HCT116 (cell line): ENCODE measurements around the gene THSD7A. TPM values are rescaled to one million over a fixed set of nuclear protein-coding genes. Genes with fewer than 3 reads are reported as not detected.

Source experiments
- ATAC-seq: fragments of 200-7000 bp; cut with Tn5 transposase; 2 replicates; pipeline ENCODE4 v1.9.1; 2020; ENCODE audit warnings: mild to moderate bottlenecking, moderate library complexity
- BruUV-seq: library from RNA; stranded (reverse); fragments of 400-500 nt; replicated peaks from 2 replicates; lab custom pipeline; 2021; lab: Mats Ljungman, UMichigan
- CTCF ChIA-PET: fragments of 300-600 bp; sonication (Branson Sonifier 250); formaldehyde crosslinking; loops from one replicate; lab custom pipeline; 2021; ENCODE audit warnings: antibody characterized with exemption; lab: Charles Lee
- POLR2A ChIA-PET: fragments of 300-600, 350-600 bp; sonication (Branson Sonifier 250); formaldehyde crosslinking; loops from one replicate; lab custom pipeline; 2021; ENCODE audit warnings: antibody characterized with exemption; lab: Charles Lee
- RAD21 ChIA-PET, 2 experiments: fragments of 300-600 bp; sonication (Branson Sonifier 250); formaldehyde crosslinking; loops; one replicate each; lab custom pipeline; 2023; ENCODE audit warnings: low total read pairs in 2 of 2; ENCODE audit not compliant: uncharacterized antibody in 2 of 2, unreplicated experiment in 2 of 2, low non-redundant PET in 1 of 2; lab: Charles Lee
- DNase-seq: peaks from one replicate; pipeline ENCODE4 v3.0.0-alpha.2; 2010; ENCODE audit warnings: low read depth, low spot score
- H2AFZ ChIP-seq: fragments of 200-600 bp; shearing (Covaris generic), sonication (generic); 2 replicates; pipeline ENCODE4 v1.6.1; 2017; ENCODE audit warnings: low read depth, mixed run types, mixed read lengths, antibody characterized with exemption, low read length; ENCODE audit not compliant: poor library complexity, severe bottlenecking
- H3K27ac ChIP-seq: 2 replicates; pipeline ENCODE4 v1.5.1; 2012; ENCODE audit warnings: low read depth, low read length
- H3K27me3 ChIP-seq: fragments of 200-600 bp; sonication (generic); 2 replicates; pipeline ENCODE4 v1.6.1; 2016; ENCODE audit warnings: mixed run types, low read length, mixed read lengths; ENCODE audit not compliant: insufficient read depth
- H3K36me3 ChIP-seq, 2 experiments: fragments of 200-500 bp in 1 of 2; fragments of 200-600 bp in 1 of 2; sonication (Bioruptor generic) in 1 of 2; sonication (generic) in 1 of 2; 2 replicates each; pipeline versions ENCODE4 v1.5.1 to v1.6.1; 2014 to 2016; ENCODE audit warnings: low read length in 2 of 2, inconsistent platforms in 1 of 2, mixed read lengths in 1 of 2, mixed run types in 1 of 2; ENCODE audit not compliant: insufficient read depth in 2 of 2, control insufficient read depth in 1 of 2
- H3K4me1 ChIP-seq, 2 experiments: fragments of 200-600 bp in 1 of 2; sonication (generic) in 1 of 2; 2 replicates each; pipeline versions ENCODE4 v1.5.1 to v1.6.1; 2012 to 2017; ENCODE audit warnings: low read length in 2 of 2, inconsistent platforms in 1 of 2, mild to moderate bottlenecking in 1 of 2, mixed read lengths in 1 of 2, mixed run types in 1 of 2, moderate library complexity in 1 of 2; ENCODE audit not compliant: insufficient read depth in 2 of 2, control insufficient read depth in 1 of 2
- H3K4me2 ChIP-seq: fragments of 200-600 bp; sonication (generic); 2 replicates; pipeline ENCODE4 v1.6.1; 2017; ENCODE audit warnings: mixed run types, low read length, mixed read lengths
- H3K4me3 ChIP-seq, 2 experiments: fragments of 200-600 bp in 1 of 2; sonication (generic) in 1 of 2; replicated peaks in 1 of 2; 2 replicates each; pipeline ENCODE4 v1.5.1; 2011 to 2016; ENCODE audit warnings: low read length in 2 of 2, control low read depth in 1 of 2, low read depth in 1 of 2, mild to moderate bottlenecking in 1 of 2, mixed read lengths in 1 of 2, mixed run types in 1 of 2
- H3K79me2 ChIP-seq: fragments of 200-600 bp; sonication (generic); 2 replicates; pipeline ENCODE4 v1.6.1; 2017; ENCODE audit warnings: mild to moderate bottlenecking, mixed run types, low read length, moderate library complexity, mixed read lengths; ENCODE audit not compliant: insufficient read depth
- H3K9ac ChIP-seq: fragments of 200-600 bp; sonication (generic); 2 replicates; pipeline ENCODE4 v1.6.1; 2016; ENCODE audit warnings: low read length, mixed read lengths
- H3K9me2 ChIP-seq: fragments of 200-600 bp; sonication (generic), shearing (Covaris generic); 2 replicates; pipeline ENCODE4 v1.6.1; 2017; ENCODE audit warnings: mixed run types, mild to moderate bottlenecking, moderate library complexity; ENCODE audit not compliant: insufficient read depth
- H3K9me3 ChIP-seq, 2 experiments: fragments of 200-500 bp in 1 of 2; fragments of 200-600 bp in 1 of 2; sonication (Bioruptor generic) in 1 of 2; sonication (generic) in 1 of 2; 2 replicates each; pipeline ENCODE4 v1.6.1; 2014 to 2017; ENCODE audit warnings: low read length in 2 of 2, mixed read lengths in 2 of 2, inconsistent platforms in 1 of 2, low read depth in 1 of 2, mild to moderate bottlenecking in 1 of 2, mixed run types in 1 of 2, moderate library complexity in 1 of 2; ENCODE audit not compliant: control insufficient read depth in 1 of 2, insufficient read depth in 1 of 2
- H4K20me1 ChIP-seq: fragments of 200-600 bp; sonication (generic), shearing (Covaris generic); 2 replicates; pipeline ENCODE4 v1.6.1; 2017; ENCODE audit warnings: mixed run types, mild to moderate bottlenecking, moderate library complexity; ENCODE audit not compliant: insufficient read depth
- CBX3 ChIP-seq: IDR thresholded peaks from 2 replicates; pipeline ENCODE4 v1.6.1; 2012; ENCODE audit warnings: low read depth
- CEBPB ChIP-seq: IDR thresholded peaks from 2 replicates; pipeline ENCODE4 v1.6.1; 2012; ENCODE audit warnings: low read depth
- EZH2phosphoT487 ChIP-seq: fragments of 200-600 bp; IDR thresholded peaks from 2 replicates; pipeline ENCODE4 v1.6.1; 2018; ENCODE audit warnings: antibody characterized with exemption, borderline replicate concordance
- FOSL1 ChIP-seq: IDR thresholded peaks from 2 replicates; pipeline ENCODE4 v1.6.1; 2012; ENCODE audit warnings: low read depth
- JUND ChIP-seq: IDR thresholded peaks from 2 replicates; pipeline ENCODE4 v1.6.1; 2012
- MAX ChIP-seq: IDR thresholded peaks from 2 replicates; pipeline ENCODE4 v1.6.1; 2012
- POLR2A ChIP-seq: IDR thresholded peaks from 2 replicates; pipeline ENCODE4 v1.7.0; 2011; ENCODE audit warnings: borderline replicate concordance; ENCODE audit not compliant: insufficient read depth, insufficient read length; ENCODE audit errors: extremely low read depth
- POLR2AphosphoS5 ChIP-seq: IDR thresholded peaks from 2 replicates; pipeline ENCODE4 v1.6.1; 2011; ENCODE audit warnings: mild to moderate bottlenecking, low read depth, low read length, moderate library complexity
- RAD21 ChIP-seq: IDR thresholded peaks from 2 replicates; pipeline ENCODE4 v1.6.1; 2012; ENCODE audit warnings: low read depth, mild to moderate bottlenecking
- SIN3A ChIP-seq: IDR thresholded peaks from 2 replicates; pipeline ENCODE4 v1.6.1; 2012; ENCODE audit warnings: low read depth
- SP1 ChIP-seq: IDR thresholded peaks from 2 replicates; pipeline ENCODE4 v1.6.1; 2012; ENCODE audit warnings: low read depth
- SRF ChIP-seq: IDR thresholded peaks from 2 replicates; pipeline ENCODE4 v1.6.1; 2012; ENCODE audit warnings: low read depth
- YY1 ChIP-seq: IDR thresholded peaks from 2 replicates; pipeline ENCODE4 v1.6.1; 2011; ENCODE audit warnings: low read length, low read depth, moderate library complexity, mild to moderate bottlenecking; ENCODE audit not compliant: insufficient replicate concordance; ENCODE audit errors: extremely low read depth
- intact Hi-C: fragments of 100-400 bp; cut with micrococcal nuclease; formaldehyde crosslinking; loops from 2 replicates; pipeline ENCODE4 v1.10.0; 2022
- total RNA-seq: library from RNA; stranded (reverse); gene quantifications from one replicate; pipeline ENCODE4 v1.2.1, GENCODE V29; 2021; ENCODE audit not compliant: unreplicated experiment

The THSD7A gene
- total RNA-seq, 1 experiment from 2014 or later, result 0.05 TPM

DNA sequence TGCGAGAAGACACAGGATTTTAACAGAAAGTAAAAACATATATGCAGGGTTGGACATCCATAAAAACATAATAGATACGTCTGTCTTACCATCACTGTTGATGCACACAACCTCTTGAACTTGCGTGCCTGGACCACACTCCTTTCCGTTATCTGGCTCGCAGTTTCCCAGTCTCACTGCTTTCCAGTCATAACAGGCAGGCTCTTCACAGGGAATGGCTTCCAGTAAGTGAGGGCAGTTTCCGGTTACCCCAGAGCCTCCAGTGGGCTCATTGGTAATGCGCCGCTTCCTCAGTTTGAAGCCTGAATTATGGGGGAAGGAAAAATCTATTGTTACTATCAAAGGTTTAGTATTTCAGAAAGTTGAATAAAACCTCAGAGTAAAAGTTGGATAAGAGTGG lies 290.7 kb downstream of the THSD7A start:
- ChIA-PET RAD21 (no interaction called here), POLR2A (no interaction called here), CTCF (no interaction called here)
- no peak for ATAC-seq
- intact Hi-C loops, result no loop called here
- no peaks in the 10 kb centered on the region for H3K79me2 ChIP-seq
- TF ChIP-seq RAD21 (no peak), EZH2phosphoT487 (no peak), CEBPB (no peak), YY1 (no peak), CBX3 (no peak), POLR2AphosphoS5 (no peak), JUND (no peak), POLR2A (no peak), MAX (no peak)
- TF ChIP-seq, all 23 proteins: peak for 0
- H3K4me2 ChIP-seq, result no peak overlapping the region
- no peaks in the 10 kb centered on the region for H3K36me3 ChIP-seq
- H3K9me3 ChIP-seq, result no peaks in the 10 kb centered on the region
- no peaks in the 10 kb centered on the region for H3K9me2 ChIP-seq
- no peak overlapping the region for H3K4me3 ChIP-seq
- no peak for DNase-seq
- H3K27me3 ChIP-seq, result no peaks in the 10 kb centered on the region
- no peaks in the 10 kb centered on the region for H4K20me1 ChIP-seq
- peaks cover 0 to 8% of the 10 kb centered on the region in 2 experiments; a peak in 2 of 4 replicates for H3K4me1 ChIP-seq
- no TSS peak for BruUV-seq
- no peak overlapping the region for H3K9ac ChIP-seq
- no peak overlapping the region for H2AFZ ChIP-seq
- H3K27ac ChIP-seq, result no peak overlapping the region

DNA sequence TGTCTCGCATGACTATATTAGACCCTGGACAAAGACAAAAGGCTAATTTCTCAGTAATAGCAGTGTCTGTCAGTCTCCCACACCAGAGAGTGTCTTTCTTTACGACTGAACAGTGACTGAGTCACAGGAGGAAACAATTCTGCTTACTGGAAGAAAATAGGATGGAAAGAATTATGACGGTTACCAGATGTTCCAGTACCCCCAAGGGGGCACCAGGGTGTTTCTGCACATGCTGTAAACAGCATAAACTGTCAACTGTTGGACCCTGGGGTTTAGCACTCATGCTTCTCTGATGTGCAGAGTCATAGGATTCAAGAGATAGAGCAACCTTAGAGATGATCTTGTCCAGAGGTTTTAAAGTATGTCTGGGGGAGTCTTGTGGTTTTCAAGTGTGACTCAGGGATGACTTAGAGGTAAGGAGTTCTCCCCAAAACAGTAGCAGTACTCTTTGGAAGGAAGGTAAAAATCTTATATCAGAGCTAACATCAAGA lies 291.7 kb downstream of the THSD7A start:
- Histone ChIP-seq H3K79me2 (no peaks in the 10 kb centered on the region), H3K9ac (no peak overlapping the region), H3K27ac (no peak overlapping the region), H3K9me3 (no peaks in the 10 kb centered on the region), H3K27me3 (no peaks in the 10 kb centered on the region), H4K20me1 (no peaks in the 10 kb centered on the region), H2AFZ (no peak overlapping the region), H3K9me2 (no peaks in the 10 kb centered on the region), H3K36me3 (no peaks in the 10 kb centered on the region), H3K4me3 (no peak overlapping the region), H3K4me1 (peaks cover 0 to 8% of the 10 kb centered on the region in 2 experiments; a peak in 2 of 4 replicates), H3K4me2 (peak overlapping the region; percentile 2; the same call in 1 of the 2 replicates)
- BruUV-seq, result no TSS peak
- DNase-seq, result peak; percentile 18
- ChIA-PET RAD21 (no interaction called here), POLR2A (no interaction called here), CTCF (no interaction called here)
- TF ChIP-seq JUND, result peak; percentile 31; the same call in 1 of the 2 replicates
- TF ChIP-seq SRF, result no peak
- TF ChIP-seq RAD21, result 0 out of 2 replicates have a peak, but pooled peaks have one; percentile 1
- peak; percentile 15; the same call in 1 of the 2 replicates for TF ChIP-seq SP1
- no peak for TF ChIP-seq POLR2A
- TF ChIP-seq SIN3A, result no peak
- peak; percentile 38; the same call in 1 of the 2 replicates for TF ChIP-seq FOSL1
- peak; percentile 63; the same call in 1 of the 2 replicates for ATAC-seq
- intact Hi-C loops, result no loop called here
